GM12891 (cell line): ENCODE measurements around the gene MSANTD3. TPM values are rescaled to one million over a fixed set of nuclear protein-coding genes. Genes with fewer than 3 reads are reported as not detected.
A peak's percentile ranks its signal among the peaks of the same experiment; 100 is the strongest.
"Not testable (repeated sequence)": the region's sequence is repeated elsewhere in the genome, so short reads cannot be mapped to it uniquely, and the experiment has no call there.

ENCODE experiments used
- DNase-seq: peaks from one replicate; pipeline ENCODE4 v3.0.0; 2011; ENCODE audit warnings: low spot score; ENCODE audit not compliant: insufficient read length
- FAIRE-seq: peaks from 2 replicates; lab custom pipeline; 2011; peaks lifted over from hg19 to GRCh38; lab: Jason Lieb, UNC
- PAX5 ChIP-seq: IDR thresholded peaks from 2 replicates; pipeline ENCODE4 v1.6.1; 2011; ENCODE audit warnings: low read length, moderate library complexity, mild to moderate bottlenecking; ENCODE audit not compliant: insufficient read depth, severe bottlenecking
- POLR2A ChIP-seq: IDR thresholded peaks from 2 replicates; pipeline ENCODE4 v1.6.1; 2011; ENCODE audit warnings: low read depth, low read length, control low read depth
- POLR2AphosphoS5 ChIP-seq: IDR thresholded peaks from 2 replicates; pipeline ENCODE4 v1.6.1; 2011; ENCODE audit warnings: low read depth, low read length, control low read depth
- POU2F2 ChIP-seq: IDR thresholded peaks from 2 replicates; pipeline ENCODE4 v1.6.1; 2011; ENCODE audit warnings: low read depth, mild to moderate bottlenecking, control low read depth, low read length, moderate library complexity
- SPI1 ChIP-seq: IDR thresholded peaks from 2 replicates; pipeline ENCODE4 v1.6.1; 2011; ENCODE audit warnings: low read depth, low read length, control low read depth
- TAF1 ChIP-seq: IDR thresholded peaks from 2 replicates; pipeline ENCODE4 v1.6.1; 2011; ENCODE audit warnings: low read depth, low read length, control low read depth
- polyA plus RNA-seq: library from polyadenylated mRNA; unstranded; fragments of >200 nt; gene quantifications from one replicate; pipeline ENCODE4 v1.2.1, GENCODE V29; 2012; ENCODE audit warnings: low read depth, missing spikeins, inconsistent platforms; ENCODE audit not compliant: missing spikeins

Gene MSANTD3, protein sequence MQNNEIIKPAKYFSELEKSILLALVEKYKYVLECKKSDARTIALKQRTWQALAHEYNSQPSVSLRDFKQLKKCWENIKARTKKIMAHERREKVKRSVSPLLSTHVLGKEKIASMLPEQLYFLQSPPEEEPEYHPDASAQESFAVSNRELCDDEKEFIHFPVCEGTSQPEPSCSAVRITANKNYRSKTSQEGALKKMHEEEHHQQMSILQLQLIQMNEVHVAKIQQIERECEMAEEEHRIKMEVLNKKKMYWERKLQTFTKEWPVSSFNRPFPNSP
- 9.0 TPM for polyA plus RNA-seq

DNA sequence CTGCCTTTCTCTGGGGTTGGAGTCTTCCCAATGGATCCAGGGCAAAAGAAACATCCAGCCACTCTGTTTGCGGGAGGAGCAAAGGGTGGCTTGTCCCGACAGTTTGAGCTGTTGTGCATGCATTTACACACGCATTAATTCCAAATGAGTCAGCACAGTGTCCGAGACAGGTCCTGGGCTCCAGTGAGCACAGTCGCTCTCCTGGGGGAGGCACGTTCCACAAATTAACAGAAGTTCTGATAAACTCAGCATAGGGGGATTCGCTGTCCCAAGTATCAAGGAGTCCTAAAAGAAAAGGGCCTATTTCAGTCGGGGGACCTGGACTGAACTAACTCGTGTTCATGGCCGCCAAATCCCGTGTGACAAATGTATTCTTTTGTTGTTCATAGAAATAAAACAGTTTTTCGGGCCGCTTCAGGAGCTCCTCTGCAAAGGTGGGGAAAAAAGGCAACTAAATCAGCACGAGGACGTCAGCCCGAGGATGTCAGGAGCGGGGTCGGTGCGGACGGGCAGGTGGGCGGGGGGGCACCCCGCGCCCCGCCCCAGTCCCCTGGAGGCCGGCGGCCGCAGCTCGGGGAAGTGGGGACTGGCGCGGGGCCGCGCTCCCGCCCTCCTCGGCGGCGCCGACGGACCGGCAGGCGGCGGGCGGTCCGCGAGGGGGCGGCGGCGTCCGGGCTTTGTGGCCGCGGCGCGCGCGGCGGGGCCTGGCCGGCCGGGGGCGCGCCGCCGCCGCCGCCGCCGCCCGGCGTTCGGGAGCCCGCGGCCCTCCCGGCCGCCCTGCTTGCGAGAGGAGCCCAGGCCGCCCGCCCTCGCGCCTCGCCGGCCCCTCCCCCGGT, at the start of gene MSANTD3:
TSS of gene MSANTD3 (plus strand) at position 614 of the 836 bp plus-strand sequence. CDS start 14,796 bp downstream, outside the sequence.
- peak; percentile 58 for FAIRE-seq
- peak; percentile 75 for DNase-seq

DNA sequence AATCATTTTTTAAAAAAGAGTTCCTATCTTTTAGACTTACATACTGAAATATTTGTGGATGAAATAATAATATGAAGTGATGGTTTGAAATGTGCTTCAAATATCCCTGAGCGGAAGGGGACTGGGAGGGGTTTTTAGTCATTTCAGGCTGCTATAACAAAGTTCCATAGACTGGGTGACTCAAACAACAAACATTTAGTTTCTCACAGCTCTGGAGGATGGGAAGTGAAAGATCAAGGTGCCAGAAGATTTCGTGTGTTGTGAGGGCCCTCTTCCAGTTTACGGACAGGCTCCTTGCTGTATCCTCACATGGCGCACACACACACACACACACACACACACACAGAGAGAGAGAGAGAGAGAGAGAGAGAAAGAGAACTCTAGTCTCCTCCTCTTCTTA, 47.1 kb upstream of the MSANTD3 start:
- FAIRE-seq, result no peak
- DNase-seq, result no peak
- TF ChIP-seq POLR2A (no peak), POU2F2 (no peak), POLR2AphosphoS5 (no peak), TAF1 (no peak), SPI1 (no peak), PAX5 (no peak)

More for the DNA sequence above, at the start of gene MSANTD3:
- TF ChIP-seq POLR2AphosphoS5 (no peak), TAF1 (0 out of 2 replicates have a peak, but pooled peaks have one; percentile 10), POLR2A (no peak), PAX5 (no peak), POU2F2 (peak; percentile 34; the same call in 1 of the 2 replicates), SPI1 (no peak)

DNA sequence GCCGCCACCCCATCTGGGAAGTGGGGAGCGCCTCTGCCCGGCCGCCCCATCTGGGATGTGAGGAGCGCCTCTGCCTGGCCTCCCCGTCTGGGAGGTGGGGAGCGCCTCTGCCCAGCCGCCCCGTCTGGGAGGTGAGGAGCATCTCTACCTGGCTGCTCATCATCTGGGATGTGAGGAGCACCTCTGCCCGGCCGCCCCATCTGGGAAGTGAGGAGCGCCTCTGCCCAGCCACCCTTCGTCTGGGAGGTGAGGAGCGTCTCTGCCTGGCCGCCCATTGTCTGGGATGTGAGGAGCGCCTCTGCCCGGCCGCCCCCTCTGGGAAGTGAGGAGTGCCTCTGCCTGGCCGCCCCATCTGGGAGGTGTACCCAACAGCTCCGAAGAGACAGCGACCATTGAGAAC, 34.0 kb upstream of the MSANTD3 start:
- not testable (repeated sequence) for FAIRE-seq, DNase-seq

DNA sequence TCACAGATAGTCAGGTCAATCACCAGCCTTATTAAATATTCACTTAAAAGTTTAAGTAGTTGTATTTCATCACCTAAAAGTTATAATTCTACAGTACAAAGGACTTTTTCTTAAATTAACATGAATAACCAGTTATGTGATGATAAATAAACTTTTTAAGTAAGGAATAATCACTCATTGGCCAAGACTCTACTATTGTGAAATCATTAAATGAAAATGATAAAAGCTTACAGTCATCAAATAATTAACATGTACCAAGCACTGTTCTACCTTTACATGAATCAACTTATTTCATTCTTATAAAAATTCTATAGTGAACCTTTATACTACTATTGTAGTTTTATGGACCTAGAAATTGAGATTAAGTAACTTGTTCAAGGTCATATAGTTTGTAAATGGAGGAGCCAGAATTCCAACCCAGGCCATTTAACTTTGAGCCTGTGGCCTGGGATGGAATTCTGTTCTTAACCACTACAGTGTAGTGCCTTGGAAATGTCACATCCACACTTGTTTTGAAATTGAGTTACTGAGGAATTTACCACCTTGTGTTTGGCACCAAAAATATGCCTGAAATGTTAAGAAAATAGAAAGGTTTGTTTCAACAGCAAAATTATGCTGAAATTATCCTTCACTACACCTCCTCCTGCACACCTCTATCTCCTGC, 32.8 kb upstream of the MSANTD3 start:
- FAIRE-seq, result no peak

DNA sequence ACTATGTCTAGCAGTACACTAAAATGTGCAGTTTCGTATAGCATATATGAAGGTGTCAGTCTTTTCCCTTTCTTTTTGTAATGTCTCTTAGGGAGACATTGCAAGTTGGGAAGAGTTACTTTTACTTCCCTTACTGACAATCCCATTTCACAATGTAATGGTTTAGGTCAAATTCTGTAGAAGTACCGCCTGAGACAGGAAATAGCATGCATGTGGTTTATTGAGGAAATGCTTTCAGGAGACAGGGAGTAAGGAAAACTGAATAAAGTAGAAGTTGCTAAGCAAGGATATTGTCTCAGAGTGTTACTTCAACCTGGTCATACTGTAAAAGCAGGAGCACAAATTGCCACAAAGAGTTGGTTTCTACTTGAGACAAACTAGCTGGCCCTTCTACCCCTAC, 32.1 kb upstream of the MSANTD3 start:
- no peak for TF ChIP-seq TAF1
- no peak for TF ChIP-seq POU2F2
- TF ChIP-seq POLR2A, result no peak
- no peak for TF ChIP-seq SPI1
- no peak for TF ChIP-seq POLR2AphosphoS5
- no peak for TF ChIP-seq PAX5
- FAIRE-seq (no peak), DNase-seq (no peak)

More for the DNA sequence above, 32.8 kb upstream of the MSANTD3 start:
- DNase-seq, result no peak
- TF ChIP-seq POU2F2 (no peak), POLR2AphosphoS5 (no peak), POLR2A (no peak), TAF1 (no peak), SPI1 (no peak)

DNA sequence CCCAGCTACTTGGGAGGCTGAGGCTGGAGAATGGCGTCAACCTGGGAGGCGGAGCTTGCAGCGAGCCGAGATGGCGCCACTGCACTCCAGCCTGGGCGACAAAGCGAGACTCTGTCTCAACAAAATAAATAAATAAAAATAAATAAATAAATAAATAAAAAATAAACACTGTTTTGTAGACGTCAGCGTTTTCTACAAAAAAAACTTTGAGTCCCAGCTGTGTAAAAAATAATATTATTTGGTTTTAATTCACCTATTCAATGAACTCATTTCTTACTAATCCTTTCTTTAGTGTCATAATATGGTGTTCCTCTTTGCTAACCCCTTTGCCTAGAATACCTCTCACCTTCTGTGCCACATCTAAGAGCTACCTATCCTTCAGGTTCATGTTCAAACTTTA, 30.2 kb upstream of the MSANTD3 start:
- DNase-seq, result no peak
- TF ChIP-seq POU2F2 (no peak), TAF1 (no peak), SPI1 (no peak), PAX5 (no peak)
- no peak for FAIRE-seq

DNA sequence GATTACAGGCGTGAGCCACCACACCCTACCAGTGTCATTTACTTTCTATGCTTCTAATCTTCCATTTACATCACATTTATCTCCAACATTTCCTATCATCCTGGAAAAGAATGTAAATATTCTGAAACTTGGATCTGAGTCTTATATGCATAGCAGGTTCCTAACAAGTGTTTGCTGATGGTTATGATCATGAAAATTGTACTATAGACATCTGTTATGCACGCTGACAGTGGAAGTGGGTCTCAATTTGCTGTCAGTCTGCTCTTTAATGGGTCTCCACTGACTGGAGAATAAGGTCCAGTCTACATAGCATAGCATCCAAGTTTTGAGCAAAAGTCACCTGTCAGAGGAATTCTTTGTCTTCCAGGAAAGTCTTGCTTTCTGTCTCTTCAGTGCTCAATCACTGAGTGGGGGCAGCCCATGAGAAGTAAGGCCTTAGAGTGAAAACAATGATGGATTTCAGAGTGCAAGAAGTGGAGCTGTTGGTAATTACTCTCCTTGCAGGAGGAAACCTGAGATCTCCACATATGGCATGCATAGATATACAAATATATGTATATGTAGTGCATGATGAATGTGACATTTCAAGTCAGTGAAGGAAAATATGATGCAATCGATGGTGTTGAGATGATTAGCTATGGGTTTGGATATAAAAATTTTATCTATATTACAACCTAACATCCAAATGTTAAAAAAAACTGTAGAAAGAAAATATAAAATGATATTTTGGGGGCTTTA, 29.2 kb upstream of the MSANTD3 start:
- no peak for FAIRE-seq
- DNase-seq, result no peak
- TF ChIP-seq PAX5 (no peak), POLR2AphosphoS5 (no peak), POLR2A (no peak), SPI1 (no peak), POU2F2 (no peak), TAF1 (no peak)

DNA sequence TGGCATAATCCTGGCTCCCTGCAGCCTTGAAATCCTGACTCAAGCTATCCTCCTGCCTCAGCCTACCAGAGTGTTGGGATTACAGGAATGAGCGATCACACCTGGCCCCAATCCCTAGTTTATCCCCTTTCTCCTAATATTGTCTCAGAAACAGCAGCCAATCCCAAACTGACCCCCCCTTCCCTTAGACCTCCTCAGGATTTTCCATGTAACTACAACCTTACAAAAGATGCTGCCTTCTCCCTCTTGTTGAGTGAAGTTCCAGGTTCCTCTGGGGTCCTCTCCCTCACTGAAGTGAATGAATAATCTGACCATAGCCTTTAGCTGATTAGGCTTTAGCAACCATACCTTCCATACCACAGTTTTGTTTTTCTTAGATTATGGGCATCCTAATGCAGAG, 25.9 kb upstream of the MSANTD3 start:
- DNase-seq (no peak), FAIRE-seq (no peak)
- no peak for TF ChIP-seq POLR2AphosphoS5
- no peak for TF ChIP-seq PAX5

DNA sequence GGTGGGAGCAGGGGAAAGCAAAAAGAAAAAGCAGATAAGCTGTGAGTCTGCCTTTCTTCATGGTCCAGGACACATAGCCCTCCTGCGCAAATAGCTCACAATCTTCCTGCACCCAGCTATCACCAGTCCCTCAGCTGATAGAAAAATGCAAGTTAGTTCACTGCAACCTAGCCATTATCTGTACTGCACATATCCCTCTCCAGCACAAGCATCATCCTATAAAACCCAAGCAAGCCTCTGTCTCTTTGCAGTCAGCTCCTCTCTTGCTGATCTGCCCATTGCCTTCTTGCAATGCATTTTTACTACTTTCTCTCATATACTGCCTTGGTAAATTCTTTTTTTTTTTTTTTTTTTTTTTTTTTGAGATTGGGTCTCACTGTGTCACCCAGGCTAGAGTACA, 20.0 kb upstream of the MSANTD3 start:
- DNase-seq, result no peak
- TF ChIP-seq POU2F2, result no peak
- TF ChIP-seq TAF1, result no peak
- no peak for TF ChIP-seq POLR2A
- no peak for TF ChIP-seq SPI1
- TF ChIP-seq POLR2AphosphoS5, result no peak
- no peak for FAIRE-seq
